Measurements from ENCODE around the gene TEX22.

The TEX22 gene

DNA sequence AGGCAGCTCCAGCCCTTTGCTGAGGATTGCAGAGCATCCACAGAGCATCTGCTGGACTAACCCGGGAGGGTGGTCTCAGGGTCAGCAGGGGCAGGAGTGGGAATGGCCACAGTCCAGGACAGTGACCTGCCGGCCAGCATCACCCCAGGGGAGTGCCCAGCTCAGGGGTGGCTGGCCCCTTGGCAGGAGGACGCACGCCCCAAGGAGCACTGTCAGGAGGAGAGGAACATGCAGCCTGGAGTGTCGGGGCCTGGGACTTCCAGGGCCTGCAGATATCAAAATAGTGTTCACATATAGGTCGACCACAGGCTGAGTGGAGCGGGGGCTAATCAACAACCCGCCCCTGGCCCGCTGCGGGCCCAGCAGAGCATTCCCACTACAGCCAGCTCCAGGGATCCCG, 33.2 kb upstream of the TEX22 start:
- Histone ChIP-seq H4K20me1 (ENCODE audit: control insufficient read depth, insufficient read depth, low read depth, low read length) (no peaks in the 10 kb centered on the region), H3F3A (ENCODE audit: control insufficient read depth, insufficient read depth) (peaks cover 5% of the 10 kb centered on the region), H3K36me3 (ENCODE audit: control insufficient read depth, low read length) (no peaks in the 10 kb centered on the region), H3K9me2 (replicated peaks; ENCODE audit: control insufficient read depth, low read length) (no peaks in the 10 kb centered on the region), H3K27ac (ENCODE audit: low read depth, low read length) (no peak overlapping the region), H3K27me3 (ENCODE audit: control insufficient read depth, low read length) (peaks cover 6% of the 10 kb centered on the region; the same call in 1 of the 2 replicates), H3K9me3 (ENCODE audit: control insufficient read depth, insufficient read depth, low read length) (no peaks in the 10 kb centered on the region), H3K4me1 (ENCODE audit: control insufficient read depth, low read length) (peaks cover 13% of the 10 kb centered on the region), H3K79me2 (ENCODE audit: control insufficient read depth, low read length) (no peaks in the 10 kb centered on the region), H3K4me3 (ENCODE audit: low read length) (peak overlapping the region; percentile 30; the same call in 1 of the 2 replicates), H3K4me2 (ENCODE audit: low read length) (peak overlapping the region; percentile 49)
- TF ChIP-seq EZH2phosphoT487 (IDR thresholded peaks at IDR 0.05; ENCODE audit: borderline replicate concordance, low read length), result no peak
- TF ChIP-seq, protein P1, sequence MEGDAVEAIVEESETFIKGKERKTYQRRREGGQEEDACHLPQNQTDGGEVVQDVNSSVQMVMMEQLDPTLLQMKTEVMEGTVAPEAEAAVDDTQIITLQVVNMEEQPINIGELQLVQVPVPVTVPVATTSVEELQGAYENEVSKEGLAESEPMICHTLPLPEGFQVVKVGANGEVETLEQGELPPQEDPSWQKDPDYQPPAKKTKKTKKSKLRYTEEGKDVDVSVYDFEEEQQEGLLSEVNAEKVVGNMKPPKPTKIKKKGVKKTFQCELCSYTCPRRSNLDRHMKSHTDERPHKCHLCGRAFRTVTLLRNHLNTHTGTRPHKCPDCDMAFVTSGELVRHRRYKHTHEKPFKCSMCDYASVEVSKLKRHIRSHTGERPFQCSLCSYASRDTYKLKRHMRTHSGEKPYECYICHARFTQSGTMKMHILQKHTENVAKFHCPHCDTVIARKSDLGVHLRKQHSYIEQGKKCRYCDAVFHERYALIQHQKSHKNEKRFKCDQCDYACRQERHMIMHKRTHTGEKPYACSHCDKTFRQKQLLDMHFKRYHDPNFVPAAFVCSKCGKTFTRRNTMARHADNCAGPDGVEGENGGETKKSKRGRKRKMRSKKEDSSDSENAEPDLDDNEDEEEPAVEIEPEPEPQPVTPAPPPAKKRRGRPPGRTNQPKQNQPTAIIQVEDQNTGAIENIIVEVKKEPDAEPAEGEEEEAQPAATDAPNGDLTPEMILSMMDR (IDR thresholded peaks at IDR 0.05; ENCODE audit: low read depth, low read length, poor library complexity, severe bottlenecking), result no peak

DNA sequence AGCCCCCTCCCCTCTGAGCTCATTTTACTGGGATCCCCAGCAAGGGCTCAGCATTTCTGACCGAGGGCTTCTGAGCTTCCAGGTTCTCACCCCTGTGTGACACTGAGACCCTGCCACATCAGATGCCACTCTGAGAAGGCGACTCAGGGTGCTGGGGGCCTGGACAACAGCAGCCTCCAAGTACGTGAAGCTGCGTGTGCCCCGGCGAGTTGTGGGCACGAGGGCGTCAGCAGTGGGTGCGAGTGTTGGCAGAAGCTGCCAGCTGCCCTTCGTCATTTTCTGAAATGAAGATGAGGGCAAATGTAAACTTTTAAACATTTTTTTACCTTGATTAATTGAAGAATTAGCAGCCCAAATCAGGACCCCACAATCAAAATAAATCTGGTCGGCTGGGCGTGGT, 32.7 kb upstream of the TEX22 start:
- Histone ChIP-seq H3K4me1 (ENCODE audit: control insufficient read depth, low read length) (peaks cover 13% of the 10 kb centered on the region), H3F3A (ENCODE audit: control insufficient read depth, insufficient read depth) (peaks cover 5% of the 10 kb centered on the region), H3K9me3 (ENCODE audit: control insufficient read depth, insufficient read depth, low read length) (no peaks in the 10 kb centered on the region), H3K36me3 (ENCODE audit: control insufficient read depth, low read length) (no peaks in the 10 kb centered on the region), H3K27ac (ENCODE audit: low read depth, low read length) (no peak overlapping the region), H3K4me3 (ENCODE audit: low read length) (no peak overlapping the region), H3K4me2 (ENCODE audit: low read length) (no peak overlapping the region), H3K79me2 (ENCODE audit: control insufficient read depth, low read length) (no peaks in the 10 kb centered on the region), H3K27me3 (ENCODE audit: control insufficient read depth, low read length) (peaks cover 6% of the 10 kb centered on the region; the same call in 1 of the 2 replicates), H3K9me2 (replicated peaks; ENCODE audit: control insufficient read depth, low read length) (no peaks in the 10 kb centered on the region), H4K20me1 (ENCODE audit: control insufficient read depth, insufficient read depth, low read depth, low read length) (no peaks in the 10 kb centered on the region)
- TF ChIP-seq, protein P1 (IDR thresholded peaks at IDR 0.05; ENCODE audit: low read depth, low read length, poor library complexity, severe bottlenecking), result no peak
- no peak for TF ChIP-seq EZH2phosphoT487 (IDR thresholded peaks at IDR 0.05; ENCODE audit: borderline replicate concordance, low read length)

DNA sequence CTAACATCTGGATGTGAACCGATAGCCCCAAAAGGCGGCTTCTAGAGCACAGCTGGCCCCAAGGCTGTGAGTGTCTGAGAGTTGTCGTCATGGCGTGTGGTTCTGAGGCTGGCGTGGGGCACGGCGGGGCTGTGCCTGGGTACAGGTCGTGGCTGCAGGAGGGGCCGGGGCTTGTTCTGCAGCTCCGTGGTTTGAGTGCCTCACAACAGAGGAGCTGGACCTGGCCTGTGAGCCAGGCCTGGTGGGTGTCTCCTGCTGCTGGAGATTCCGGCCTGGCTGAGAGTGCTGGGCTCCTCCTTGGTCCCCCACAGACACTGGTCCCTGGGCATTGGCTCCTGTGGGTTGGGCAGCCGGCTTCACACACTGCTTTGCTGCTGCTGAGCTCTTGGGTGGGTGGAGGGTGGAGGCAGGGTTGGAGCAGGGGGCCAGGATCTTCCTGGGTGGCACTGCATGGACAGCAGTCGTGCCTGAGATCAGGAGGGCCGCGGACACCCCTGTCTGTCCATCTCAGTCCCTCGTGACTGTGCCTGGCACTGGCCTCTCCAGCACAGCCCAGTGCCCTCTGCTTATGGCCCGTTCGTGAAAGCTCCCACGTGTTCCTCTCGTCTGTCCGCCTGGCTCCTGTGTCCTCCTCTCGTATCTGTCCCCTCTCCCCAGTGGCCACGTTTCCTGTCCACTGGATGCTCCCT, 31.8 kb upstream of the TEX22 start:
- H3K9me2 ChIP-seq (replicated peaks; ENCODE audit: control insufficient read depth, low read length), result no peaks in the 10 kb centered on the region

More for the DNA sequence above, 31.8 kb upstream of the TEX22 start:
- H3K27ac ChIP-seq (ENCODE audit: low read depth, low read length), result no peak overlapping the region
- peaks cover 6% of the 10 kb centered on the region; the same call in 1 of the 2 replicates for H3K27me3 ChIP-seq (ENCODE audit: control insufficient read depth, low read length)
- H3F3A ChIP-seq (ENCODE audit: control insufficient read depth, insufficient read depth), result peaks cover 5% of the 10 kb centered on the region
- no peaks in the 10 kb centered on the region for H3K79me2 ChIP-seq (ENCODE audit: control insufficient read depth, low read length)
- H4K20me1 ChIP-seq (ENCODE audit: control insufficient read depth, insufficient read depth, low read depth, low read length), result no peaks in the 10 kb centered on the region
- TF ChIP-seq, protein P1 (IDR thresholded peaks at IDR 0.05; ENCODE audit: low read depth, low read length, poor library complexity, severe bottlenecking), result no peak
- no peak for TF ChIP-seq EZH2phosphoT487 (IDR thresholded peaks at IDR 0.05; ENCODE audit: borderline replicate concordance, low read length)
- H3K36me3 ChIP-seq (ENCODE audit: control insufficient read depth, low read length), result no peaks in the 10 kb centered on the region
- peaks cover 13% of the 10 kb centered on the region for H3K4me1 ChIP-seq (ENCODE audit: control insufficient read depth, low read length)
- H3K9me3 ChIP-seq (ENCODE audit: control insufficient read depth, insufficient read depth, low read length), result no peaks in the 10 kb centered on the region
- H3K4me3 ChIP-seq (ENCODE audit: low read length), result no peak overlapping the region
- no peak overlapping the region for H3K4me2 ChIP-seq (ENCODE audit: low read length)
